WTC11 (cell line): ENCODE data around the gene CACNA1H. TPM values are rescaled to one million over a fixed set of nuclear protein-coding genes. Genes with fewer than 3 reads are reported as not detected.

Experiments used
- ATAC-seq: fragments of 200-7000 bp; cut with Tn5 transposase; 2 replicates; pipeline ENCODE4 v1.10.0; 2021; ENCODE audit warnings: mild to moderate bottlenecking, moderate library complexity
- CTCF ChIA-PET: fragments of 300-600 bp; sonication (Branson Sonifier 250); formaldehyde crosslinking; loops from one replicate; lab custom pipeline; 2021; ENCODE audit warnings: antibody characterized with exemption; lab: Charles Lee
- POLR2A ChIA-PET: fragments of 350-600 bp; sonication (Branson Sonifier 250); formaldehyde crosslinking; loops from one replicate; lab custom pipeline; 2021; ENCODE audit warnings: antibody characterized with exemption; lab: Charles Lee
- DNase-seq: peaks from one replicate; pipeline ENCODE4 v3.0.0; 2021; ENCODE audit warnings: low spot score
- H3K27ac Mint-ChIP-seq: 2 replicates; pipeline ENCODE4 v1.8.0; 2021; ENCODE audit warnings: mixed read lengths
- H3K27me3 Mint-ChIP-seq: 2 replicates; pipeline ENCODE4 v1.8.0; 2021; ENCODE audit warnings: low read depth, mild to moderate bottlenecking, moderate library complexity, mixed read lengths
- H3K36me3 Mint-ChIP-seq: 2 replicates; pipeline ENCODE4 v1.8.0; 2021; ENCODE audit warnings: mixed read lengths
- H3K4me1 Mint-ChIP-seq: 2 replicates; pipeline ENCODE4 v1.8.0; 2022; ENCODE audit warnings: mixed read lengths
- H3K4me3 Mint-ChIP-seq: 2 replicates; pipeline ENCODE4 v1.8.0; 2021; ENCODE audit warnings: mild to moderate bottlenecking, moderate library complexity, mixed read lengths
- H3K9me3 Mint-ChIP-seq: 2 replicates; pipeline ENCODE4 v1.8.0; 2021; ENCODE audit warnings: mixed read lengths
- ETV6 ChIP-seq: sonication (generic); formaldehyde crosslinking; IDR thresholded peaks from 2 replicates; pipeline ENCODE4 v1.8.1; 2022; ENCODE audit warnings: mild to moderate bottlenecking, missing genetic modification reagents
- JAZF1 ChIP-seq: fragments of 250-450 bp; sonication (Bioruptor Pico); IDR thresholded peaks from 2 replicates; pipeline ENCODE4 v1.9.0; 2021; ENCODE audit warnings: moderate library complexity, mild to moderate bottlenecking, inconsistent platforms
- NFYB ChIP-seq: sonication (generic); formaldehyde crosslinking; conservative IDR thresholded peaks from 2 replicates; pipeline ENCODE4 v1.8.0; 2022; ENCODE audit warnings: low read depth, missing genetic modification reagents
- RELA ChIP-seq: sonication (generic); formaldehyde crosslinking; IDR thresholded peaks from 2 replicates; pipeline ENCODE4 v1.8.1; 2022; ENCODE audit warnings: missing genetic modification reagents, mild to moderate bottlenecking, borderline replicate concordance
- RORB ChIP-seq: fragments of 250-450 bp; sonication (Bioruptor Pico); IDR thresholded peaks from 2 replicates; pipeline ENCODE4 v1.9.0; 2021; ENCODE audit warnings: mild to moderate bottlenecking
- TEAD1 ChIP-seq: sonication (generic); formaldehyde crosslinking; IDR thresholded peaks from 2 replicates; pipeline ENCODE4 v1.8.0; 2022; ENCODE audit warnings: mild to moderate bottlenecking, missing genetic modification reagents
- TEAD4 ChIP-seq: sonication (generic); formaldehyde crosslinking; IDR thresholded peaks from 2 replicates; pipeline ENCODE4 v1.8.0; 2022; ENCODE audit warnings: mild to moderate bottlenecking, missing genetic modification reagents
- ZNF671 ChIP-seq: fragments of 250-450 bp; sonication (Bioruptor Pico); IDR thresholded peaks from 2 replicates; pipeline ENCODE4 v1.8.0; 2021; ENCODE audit warnings: mild to moderate bottlenecking
- total RNA-seq: library from RNA; stranded (reverse); gene quantifications from 3 replicates; pipeline ENCODE4 v1.2.3, GENCODE V29; 2021
- TF ChIP-seq, protein P1 (sequence below): sonication (generic); formaldehyde crosslinking; conservative IDR thresholded peaks from 2 replicates; pipeline ENCODE4 v1.8.1; 2023; ENCODE audit warnings: mild to moderate bottlenecking, low read depth, missing genetic modification reagents, moderate library complexity
- TF ChIP-seq, protein P2 (sequence below): sonication (generic); formaldehyde crosslinking; IDR thresholded peaks from 2 replicates; pipeline ENCODE4 v1.8.1; 2022; ENCODE audit warnings: mild to moderate bottlenecking, missing genetic modification reagents, moderate library complexity, borderline replicate concordance
- TF ChIP-seq, protein P3 (sequence below): sonication (generic); formaldehyde crosslinking; IDR thresholded peaks from 2 replicates; pipeline ENCODE4 v1.8.0; 2023; ENCODE audit warnings: missing genetic modification reagents, mild to moderate bottlenecking, borderline replicate concordance
- TF ChIP-seq, protein P4 (sequence below): sonication (generic); formaldehyde crosslinking; IDR thresholded peaks from 2 replicates; pipeline ENCODE4 v1.8.1; 2022; ENCODE audit warnings: missing genetic modification reagents, borderline replicate concordance
- TF ChIP-seq, protein P5 (sequence below): fragments of 200-600 bp; IDR thresholded peaks from 2 replicates; pipeline ENCODE4 v1.8.0; 2022; ENCODE audit warnings: antibody characterized with exemption
- TF ChIP-seq, protein P6 (sequence below): sonication (generic); formaldehyde crosslinking; IDR thresholded peaks from 2 replicates; pipeline ENCODE4 v1.8.1; 2022; ENCODE audit warnings: low read depth, missing genetic modification reagents, borderline replicate concordance
- TF ChIP-seq, protein P7 (sequence below): sonication (generic); formaldehyde crosslinking; IDR thresholded peaks from 2 replicates; pipeline ENCODE4 v1.8.1; 2023; ENCODE audit warnings: mild to moderate bottlenecking, moderate library complexity, missing genetic modification reagents
- TF ChIP-seq, protein P8 (sequence below): sonication (generic); formaldehyde crosslinking; IDR thresholded peaks from 2 replicates; pipeline ENCODE4 v1.8.0; 2023; ENCODE audit warnings: missing genetic modification reagents
- TF ChIP-seq, protein P9 (sequence below): sonication (generic); formaldehyde crosslinking; IDR thresholded peaks from 2 replicates; pipeline ENCODE4 v1.8.0; 2023; ENCODE audit warnings: mild to moderate bottlenecking, missing genetic modification reagents

Gene CACNA1H
- total RNA-seq, 1 experiment from 2014 or later, result 38.0 TPM

DNA sequence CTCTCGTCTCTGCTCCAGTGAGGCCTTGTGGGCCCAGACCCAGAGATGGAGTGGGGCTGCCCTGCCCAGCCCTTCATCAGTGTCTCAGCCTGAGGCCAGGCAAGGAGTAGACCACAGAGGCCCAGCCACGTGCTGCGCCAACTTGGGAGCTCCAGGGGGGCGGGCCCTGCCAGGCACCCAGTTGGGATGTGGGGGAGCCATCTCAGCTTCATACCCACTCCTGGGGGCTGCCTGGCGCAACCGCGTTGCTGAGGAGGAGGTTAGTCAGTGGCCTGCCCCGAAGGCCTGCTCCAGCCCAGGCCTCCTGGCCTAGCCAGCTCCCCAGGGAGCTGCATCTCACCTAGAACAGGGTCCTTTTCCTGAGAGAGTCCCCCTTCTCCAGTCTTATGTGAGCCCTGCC lies 60.3 kb downstream of the CACNA1H start:
- Mint-ChIP-seq H3K9me3 (no peaks in the 10 kb centered on the region), H3K27me3 (no peaks in the 10 kb centered on the region), H3K27ac (no peak overlapping the region), H3K36me3 (no peaks in the 10 kb centered on the region), H3K4me3 (no peak overlapping the region), H3K4me1 (no peaks in the 10 kb centered on the region)
- ATAC-seq (no peak), DNase-seq (no peak)
- POLR2A ChIA-PET, result no interaction called here
- CTCF ChIA-PET, result no interaction called here
- TF ChIP-seq ZNF671, result no peak
- no peak for TF ChIP-seq NFYB
- TF ChIP-seq TEAD1 (CRISPR knock-in tag), result no peak
- TF ChIP-seq, protein P1, sequence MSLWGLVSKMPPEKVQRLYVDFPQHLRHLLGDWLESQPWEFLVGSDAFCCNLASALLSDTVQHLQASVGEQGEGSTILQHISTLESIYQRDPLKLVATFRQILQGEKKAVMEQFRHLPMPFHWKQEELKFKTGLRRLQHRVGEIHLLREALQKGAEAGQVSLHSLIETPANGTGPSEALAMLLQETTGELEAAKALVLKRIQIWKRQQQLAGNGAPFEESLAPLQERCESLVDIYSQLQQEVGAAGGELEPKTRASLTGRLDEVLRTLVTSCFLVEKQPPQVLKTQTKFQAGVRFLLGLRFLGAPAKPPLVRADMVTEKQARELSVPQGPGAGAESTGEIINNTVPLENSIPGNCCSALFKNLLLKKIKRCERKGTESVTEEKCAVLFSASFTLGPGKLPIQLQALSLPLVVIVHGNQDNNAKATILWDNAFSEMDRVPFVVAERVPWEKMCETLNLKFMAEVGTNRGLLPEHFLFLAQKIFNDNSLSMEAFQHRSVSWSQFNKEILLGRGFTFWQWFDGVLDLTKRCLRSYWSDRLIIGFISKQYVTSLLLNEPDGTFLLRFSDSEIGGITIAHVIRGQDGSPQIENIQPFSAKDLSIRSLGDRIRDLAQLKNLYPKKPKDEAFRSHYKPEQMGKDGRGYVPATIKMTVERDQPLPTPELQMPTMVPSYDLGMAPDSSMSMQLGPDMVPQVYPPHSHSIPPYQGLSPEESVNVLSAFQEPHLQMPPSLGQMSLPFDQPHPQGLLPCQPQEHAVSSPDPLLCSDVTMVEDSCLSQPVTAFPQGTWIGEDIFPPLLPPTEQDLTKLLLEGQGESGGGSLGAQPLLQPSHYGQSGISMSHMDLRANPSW (CRISPR knock-in tag), result no peak
- TF ChIP-seq, protein P2, sequence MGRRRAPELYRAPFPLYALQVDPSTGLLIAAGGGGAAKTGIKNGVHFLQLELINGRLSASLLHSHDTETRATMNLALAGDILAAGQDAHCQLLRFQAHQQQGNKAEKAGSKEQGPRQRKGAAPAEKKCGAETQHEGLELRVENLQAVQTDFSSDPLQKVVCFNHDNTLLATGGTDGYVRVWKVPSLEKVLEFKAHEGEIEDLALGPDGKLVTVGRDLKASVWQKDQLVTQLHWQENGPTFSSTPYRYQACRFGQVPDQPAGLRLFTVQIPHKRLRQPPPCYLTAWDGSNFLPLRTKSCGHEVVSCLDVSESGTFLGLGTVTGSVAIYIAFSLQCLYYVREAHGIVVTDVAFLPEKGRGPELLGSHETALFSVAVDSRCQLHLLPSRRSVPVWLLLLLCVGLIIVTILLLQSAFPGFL (CRISPR knock-in tag), result no peak
- TF ChIP-seq, protein P3, sequence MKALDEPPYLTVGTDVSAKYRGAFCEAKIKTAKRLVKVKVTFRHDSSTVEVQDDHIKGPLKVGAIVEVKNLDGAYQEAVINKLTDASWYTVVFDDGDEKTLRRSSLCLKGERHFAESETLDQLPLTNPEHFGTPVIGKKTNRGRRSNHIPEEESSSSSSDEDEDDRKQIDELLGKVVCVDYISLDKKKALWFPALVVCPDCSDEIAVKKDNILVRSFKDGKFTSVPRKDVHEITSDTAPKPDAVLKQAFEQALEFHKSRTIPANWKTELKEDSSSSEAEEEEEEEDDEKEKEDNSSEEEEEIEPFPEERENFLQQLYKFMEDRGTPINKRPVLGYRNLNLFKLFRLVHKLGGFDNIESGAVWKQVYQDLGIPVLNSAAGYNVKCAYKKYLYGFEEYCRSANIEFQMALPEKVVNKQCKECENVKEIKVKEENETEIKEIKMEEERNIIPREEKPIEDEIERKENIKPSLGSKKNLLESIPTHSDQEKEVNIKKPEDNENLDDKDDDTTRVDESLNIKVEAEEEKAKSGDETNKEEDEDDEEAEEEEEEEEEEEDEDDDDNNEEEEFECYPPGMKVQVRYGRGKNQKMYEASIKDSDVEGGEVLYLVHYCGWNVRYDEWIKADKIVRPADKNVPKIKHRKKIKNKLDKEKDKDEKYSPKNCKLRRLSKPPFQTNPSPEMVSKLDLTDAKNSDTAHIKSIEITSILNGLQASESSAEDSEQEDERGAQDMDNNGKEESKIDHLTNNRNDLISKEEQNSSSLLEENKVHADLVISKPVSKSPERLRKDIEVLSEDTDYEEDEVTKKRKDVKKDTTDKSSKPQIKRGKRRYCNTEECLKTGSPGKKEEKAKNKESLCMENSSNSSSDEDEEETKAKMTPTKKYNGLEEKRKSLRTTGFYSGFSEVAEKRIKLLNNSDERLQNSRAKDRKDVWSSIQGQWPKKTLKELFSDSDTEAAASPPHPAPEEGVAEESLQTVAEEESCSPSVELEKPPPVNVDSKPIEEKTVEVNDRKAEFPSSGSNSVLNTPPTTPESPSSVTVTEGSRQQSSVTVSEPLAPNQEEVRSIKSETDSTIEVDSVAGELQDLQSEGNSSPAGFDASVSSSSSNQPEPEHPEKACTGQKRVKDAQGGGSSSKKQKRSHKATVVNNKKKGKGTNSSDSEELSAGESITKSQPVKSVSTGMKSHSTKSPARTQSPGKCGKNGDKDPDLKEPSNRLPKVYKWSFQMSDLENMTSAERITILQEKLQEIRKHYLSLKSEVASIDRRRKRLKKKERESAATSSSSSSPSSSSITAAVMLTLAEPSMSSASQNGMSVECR (CRISPR knock-in tag), result no peak
- no peak for TF ChIP-seq ETV6 (CRISPR knock-in tag)
- TF ChIP-seq, protein P4, sequence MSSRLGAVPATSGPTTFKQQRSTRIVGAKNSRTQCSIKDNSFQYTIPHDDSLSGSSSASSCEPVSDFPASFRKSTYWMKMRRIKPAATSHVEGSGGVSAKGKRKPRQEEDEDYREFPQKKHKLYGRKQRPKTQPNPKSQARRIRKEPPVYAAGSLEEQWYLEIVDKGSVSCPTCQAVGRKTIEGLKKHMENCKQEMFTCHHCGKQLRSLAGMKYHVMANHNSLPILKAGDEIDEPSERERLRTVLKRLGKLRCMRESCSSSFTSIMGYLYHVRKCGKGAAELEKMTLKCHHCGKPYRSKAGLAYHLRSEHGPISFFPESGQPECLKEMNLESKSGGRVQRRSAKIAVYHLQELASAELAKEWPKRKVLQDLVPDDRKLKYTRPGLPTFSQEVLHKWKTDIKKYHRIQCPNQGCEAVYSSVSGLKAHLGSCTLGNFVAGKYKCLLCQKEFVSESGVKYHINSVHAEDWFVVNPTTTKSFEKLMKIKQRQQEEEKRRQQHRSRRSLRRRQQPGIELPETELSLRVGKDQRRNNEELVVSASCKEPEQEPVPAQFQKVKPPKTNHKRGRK (CRISPR knock-in tag), result no peak
- TF ChIP-seq, protein P5, sequence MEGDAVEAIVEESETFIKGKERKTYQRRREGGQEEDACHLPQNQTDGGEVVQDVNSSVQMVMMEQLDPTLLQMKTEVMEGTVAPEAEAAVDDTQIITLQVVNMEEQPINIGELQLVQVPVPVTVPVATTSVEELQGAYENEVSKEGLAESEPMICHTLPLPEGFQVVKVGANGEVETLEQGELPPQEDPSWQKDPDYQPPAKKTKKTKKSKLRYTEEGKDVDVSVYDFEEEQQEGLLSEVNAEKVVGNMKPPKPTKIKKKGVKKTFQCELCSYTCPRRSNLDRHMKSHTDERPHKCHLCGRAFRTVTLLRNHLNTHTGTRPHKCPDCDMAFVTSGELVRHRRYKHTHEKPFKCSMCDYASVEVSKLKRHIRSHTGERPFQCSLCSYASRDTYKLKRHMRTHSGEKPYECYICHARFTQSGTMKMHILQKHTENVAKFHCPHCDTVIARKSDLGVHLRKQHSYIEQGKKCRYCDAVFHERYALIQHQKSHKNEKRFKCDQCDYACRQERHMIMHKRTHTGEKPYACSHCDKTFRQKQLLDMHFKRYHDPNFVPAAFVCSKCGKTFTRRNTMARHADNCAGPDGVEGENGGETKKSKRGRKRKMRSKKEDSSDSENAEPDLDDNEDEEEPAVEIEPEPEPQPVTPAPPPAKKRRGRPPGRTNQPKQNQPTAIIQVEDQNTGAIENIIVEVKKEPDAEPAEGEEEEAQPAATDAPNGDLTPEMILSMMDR, result no peak
- TF ChIP-seq RELA (CRISPR knock-in tag), result no peak
- TF ChIP-seq, protein P6, sequence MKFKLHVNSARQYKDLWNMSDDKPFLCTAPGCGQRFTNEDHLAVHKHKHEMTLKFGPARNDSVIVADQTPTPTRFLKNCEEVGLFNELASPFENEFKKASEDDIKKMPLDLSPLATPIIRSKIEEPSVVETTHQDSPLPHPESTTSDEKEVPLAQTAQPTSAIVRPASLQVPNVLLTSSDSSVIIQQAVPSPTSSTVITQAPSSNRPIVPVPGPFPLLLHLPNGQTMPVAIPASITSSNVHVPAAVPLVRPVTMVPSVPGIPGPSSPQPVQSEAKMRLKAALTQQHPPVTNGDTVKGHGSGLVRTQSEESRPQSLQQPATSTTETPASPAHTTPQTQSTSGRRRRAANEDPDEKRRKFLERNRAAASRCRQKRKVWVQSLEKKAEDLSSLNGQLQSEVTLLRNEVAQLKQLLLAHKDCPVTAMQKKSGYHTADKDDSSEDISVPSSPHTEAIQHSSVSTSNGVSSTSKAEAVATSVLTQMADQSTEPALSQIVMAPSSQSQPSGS (CRISPR knock-in tag), result no peak
- TF ChIP-seq RORB, result no peak
- TF ChIP-seq JAZF1 (CRISPR knock-in tag), result no peak
- TF ChIP-seq TEAD4 (CRISPR knock-in tag), result no peak
- TF ChIP-seq, protein P7, sequence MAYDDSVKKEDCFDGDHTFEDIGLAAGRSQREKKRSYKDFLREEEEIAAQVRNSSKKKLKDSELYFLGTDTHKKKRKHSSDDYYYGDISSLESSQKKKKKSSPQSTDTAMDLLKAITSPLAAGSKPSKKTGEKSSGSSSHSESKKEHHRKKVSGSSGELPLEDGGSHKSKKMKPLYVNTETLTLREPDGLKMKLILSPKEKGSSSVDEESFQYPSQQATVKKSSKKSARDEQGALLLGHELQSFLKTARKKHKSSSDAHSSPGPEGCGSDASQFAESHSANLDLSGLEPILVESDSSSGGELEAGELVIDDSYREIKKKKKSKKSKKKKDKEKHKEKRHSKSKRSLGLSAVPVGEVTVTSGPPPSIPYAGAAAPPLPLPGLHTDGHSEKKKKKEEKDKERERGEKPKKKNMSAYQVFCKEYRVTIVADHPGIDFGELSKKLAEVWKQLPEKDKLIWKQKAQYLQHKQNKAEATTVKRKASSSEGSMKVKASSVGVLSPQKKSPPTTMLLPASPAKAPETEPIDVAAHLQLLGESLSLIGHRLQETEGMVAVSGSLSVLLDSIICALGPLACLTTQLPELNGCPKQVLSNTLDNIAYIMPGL (CRISPR knock-in tag), result no peak
- TF ChIP-seq, protein P8, sequence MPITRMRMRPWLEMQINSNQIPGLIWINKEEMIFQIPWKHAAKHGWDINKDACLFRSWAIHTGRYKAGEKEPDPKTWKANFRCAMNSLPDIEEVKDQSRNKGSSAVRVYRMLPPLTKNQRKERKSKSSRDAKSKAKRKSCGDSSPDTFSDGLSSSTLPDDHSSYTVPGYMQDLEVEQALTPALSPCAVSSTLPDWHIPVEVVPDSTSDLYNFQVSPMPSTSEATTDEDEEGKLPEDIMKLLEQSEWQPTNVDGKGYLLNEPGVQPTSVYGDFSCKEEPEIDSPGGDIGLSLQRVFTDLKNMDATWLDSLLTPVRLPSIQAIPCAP, result no peak
- TF ChIP-seq, protein P9, sequence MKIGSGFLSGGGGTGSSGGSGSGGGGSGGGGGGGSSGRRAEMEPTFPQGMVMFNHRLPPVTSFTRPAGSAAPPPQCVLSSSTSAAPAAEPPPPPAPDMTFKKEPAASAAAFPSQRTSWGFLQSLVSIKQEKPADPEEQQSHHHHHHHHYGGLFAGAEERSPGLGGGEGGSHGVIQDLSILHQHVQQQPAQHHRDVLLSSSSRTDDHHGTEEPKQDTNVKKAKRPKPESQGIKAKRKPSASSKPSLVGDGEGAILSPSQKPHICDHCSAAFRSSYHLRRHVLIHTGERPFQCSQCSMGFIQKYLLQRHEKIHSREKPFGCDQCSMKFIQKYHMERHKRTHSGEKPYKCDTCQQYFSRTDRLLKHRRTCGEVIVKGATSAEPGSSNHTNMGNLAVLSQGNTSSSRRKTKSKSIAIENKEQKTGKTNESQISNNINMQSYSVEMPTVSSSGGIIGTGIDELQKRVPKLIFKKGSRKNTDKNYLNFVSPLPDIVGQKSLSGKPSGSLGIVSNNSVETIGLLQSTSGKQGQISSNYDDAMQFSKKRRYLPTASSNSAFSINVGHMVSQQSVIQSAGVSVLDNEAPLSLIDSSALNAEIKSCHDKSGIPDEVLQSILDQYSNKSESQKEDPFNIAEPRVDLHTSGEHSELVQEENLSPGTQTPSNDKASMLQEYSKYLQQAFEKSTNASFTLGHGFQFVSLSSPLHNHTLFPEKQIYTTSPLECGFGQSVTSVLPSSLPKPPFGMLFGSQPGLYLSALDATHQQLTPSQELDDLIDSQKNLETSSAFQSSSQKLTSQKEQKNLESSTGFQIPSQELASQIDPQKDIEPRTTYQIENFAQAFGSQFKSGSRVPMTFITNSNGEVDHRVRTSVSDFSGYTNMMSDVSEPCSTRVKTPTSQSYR, result no peak
